Fibroblast of villous mesenchyme (primary cell): ENCODE measurements around the gene SLC43A1. TPM values are rescaled to one million over a fixed set of nuclear protein-coding genes. Genes with fewer than 3 reads are reported as not detected.

Experiments used
- DNase-seq: peaks from one replicate; pipeline ENCODE4 v3.0.0-alpha.2; 2010; ENCODE audit warnings: low read depth
- H3K4me3 ChIP-seq: 2 replicates; pipeline ENCODE4 v1.5.1; 2011; ENCODE audit warnings: low read depth, mild to moderate bottlenecking, low read length
- small RNA-seq: library from RNA; depleted of rRNA; stranded (forward); fragments of <200 nt; gene quantifications from one replicate; pipeline ENCODE3, GENCODE V24; 2012
- total RNA-seq: library from RNA; depleted of rRNA; stranded (reverse); fragments of >200 nt; gene quantifications from 2 replicates; pipeline ENCODE4 v1.2.3, GENCODE V29; 2012
- TF ChIP-seq, protein P1 (sequence below): IDR thresholded peaks from 2 replicates; pipeline ENCODE4 v1.5.1; 2012; ENCODE audit warnings: low read depth, mild to moderate bottlenecking, low read length; ENCODE audit not compliant: insufficient read depth

SLC43A1 gene
- total RNA-seq, 1 donor = 6.0 TPM

- TF ChIP-seq, protein P1, sequence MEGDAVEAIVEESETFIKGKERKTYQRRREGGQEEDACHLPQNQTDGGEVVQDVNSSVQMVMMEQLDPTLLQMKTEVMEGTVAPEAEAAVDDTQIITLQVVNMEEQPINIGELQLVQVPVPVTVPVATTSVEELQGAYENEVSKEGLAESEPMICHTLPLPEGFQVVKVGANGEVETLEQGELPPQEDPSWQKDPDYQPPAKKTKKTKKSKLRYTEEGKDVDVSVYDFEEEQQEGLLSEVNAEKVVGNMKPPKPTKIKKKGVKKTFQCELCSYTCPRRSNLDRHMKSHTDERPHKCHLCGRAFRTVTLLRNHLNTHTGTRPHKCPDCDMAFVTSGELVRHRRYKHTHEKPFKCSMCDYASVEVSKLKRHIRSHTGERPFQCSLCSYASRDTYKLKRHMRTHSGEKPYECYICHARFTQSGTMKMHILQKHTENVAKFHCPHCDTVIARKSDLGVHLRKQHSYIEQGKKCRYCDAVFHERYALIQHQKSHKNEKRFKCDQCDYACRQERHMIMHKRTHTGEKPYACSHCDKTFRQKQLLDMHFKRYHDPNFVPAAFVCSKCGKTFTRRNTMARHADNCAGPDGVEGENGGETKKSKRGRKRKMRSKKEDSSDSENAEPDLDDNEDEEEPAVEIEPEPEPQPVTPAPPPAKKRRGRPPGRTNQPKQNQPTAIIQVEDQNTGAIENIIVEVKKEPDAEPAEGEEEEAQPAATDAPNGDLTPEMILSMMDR = no peak
Observed at GRCh38 chr11:57439786-57440185, 75.7 kb downstream of the SLC43A1 start.

DNA sequence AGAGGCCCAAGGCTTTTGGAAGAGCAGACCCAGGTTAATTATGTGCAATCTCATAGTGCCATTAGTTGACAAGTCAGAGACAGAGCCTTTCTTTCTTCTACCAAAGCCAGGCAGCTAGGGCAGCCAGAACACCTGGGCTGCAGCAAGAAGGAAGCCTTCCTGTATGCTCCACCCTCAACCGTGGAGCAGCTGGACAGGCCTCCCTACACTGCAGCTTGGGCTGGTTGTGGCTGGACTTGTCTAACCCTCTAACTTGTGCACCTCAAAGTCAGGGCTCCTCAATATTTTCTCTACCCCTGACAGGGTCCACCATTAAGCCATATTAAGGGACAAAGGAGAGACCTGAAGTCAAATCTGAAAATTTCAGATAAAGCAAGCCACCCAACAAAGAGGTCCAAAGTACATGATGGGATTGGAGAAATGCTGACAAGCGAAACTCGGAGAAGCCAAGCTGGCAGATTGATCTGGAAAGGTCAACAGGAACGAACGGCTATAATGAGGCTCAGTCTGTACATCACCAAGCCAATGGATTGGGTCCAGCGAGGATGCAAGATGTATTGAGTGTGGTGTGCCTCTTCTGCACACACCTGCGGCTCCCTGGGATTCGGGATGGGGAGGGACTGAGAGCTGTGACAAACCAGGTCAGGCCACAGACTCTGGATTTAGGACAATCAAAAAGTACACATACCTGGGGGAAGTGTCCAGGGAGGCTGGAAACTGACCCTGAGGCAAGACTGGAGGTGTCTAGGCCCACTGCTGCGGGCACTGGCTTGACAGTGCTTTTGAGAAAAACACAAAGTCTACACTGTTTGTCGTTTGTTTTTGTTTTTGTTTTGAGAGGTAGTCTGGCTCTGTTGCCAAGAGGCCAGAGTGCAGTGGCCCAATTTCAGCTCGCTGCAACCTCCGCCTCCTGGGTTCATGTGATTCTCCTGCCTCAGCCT is 76.9 kb downstream of the SLC43A1 start:
- no peak for DNase-seq
- H3K4me3 ChIP-seq = no peak overlapping the region
- TF ChIP-seq, protein P1 = no peak

More at GRCh38 chr11:57439786-57440185, 75.7 kb downstream of the SLC43A1 start:
- H3K4me3 ChIP-seq = no peak overlapping the region
- DNase-seq = no peak

DNA sequence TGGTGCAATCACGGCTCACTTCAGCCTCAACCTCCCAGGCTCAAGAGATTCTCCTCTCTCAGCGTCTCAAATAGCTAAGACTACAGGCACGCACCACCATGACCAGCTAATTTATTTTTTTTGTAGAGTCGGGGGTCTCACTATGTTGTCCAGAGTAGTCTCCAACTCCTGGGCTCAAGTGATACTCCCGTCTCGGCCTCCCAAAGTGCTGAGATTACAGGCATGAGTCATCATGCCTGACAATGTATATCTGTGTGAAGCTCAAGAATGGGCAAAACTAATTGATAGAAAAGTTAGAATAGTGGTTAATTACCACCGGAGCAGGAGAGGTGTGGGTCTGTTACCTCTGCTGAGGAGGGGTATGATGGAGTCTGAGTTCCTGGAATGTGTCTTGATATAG is 79.5 kb downstream of the SLC43A1 start:
- TF ChIP-seq, protein P1 = no peak
- H3K4me3 ChIP-seq = no peak overlapping the region
- no peak for DNase-seq

GRCh38 chr11:57434640-57435546 is 80.6 kb downstream of the SLC43A1 start:
- TF ChIP-seq, protein P1 = no peak
- no peak overlapping the region for H3K4me3 ChIP-seq
- peak; percentile 98 for DNase-seq

Small RNA genes within 50 kb of the gene (small RNA-seq; reads per million reads assigned to genes)
- gene RN7SL605P (not detected), gene RNA5SP341 (not detected)

Other genes with a start within 250 kb of the SLC43A1 start
- 69.5 and 70.5 TPM in 2 replicates for gene TNKS1BP1, start 190.8 kb downstream of the SLC43A1 start, total RNA-seq
- 61.7 and 67.3 TPM in 2 replicates for gene SSRP1, start 179.8 kb downstream of the SLC43A1 start, total RNA-seq
- gene P2RX3, start 177.3 kb downstream of the SLC43A1 start, total RNA-seq = not detected in 2 replicates
- not detected in 2 replicates for gene PRG3, start 134.6 kb downstream of the SLC43A1 start, total RNA-seq
- not detected in 2 replicates for gene PRG2, start 125.1 kb downstream of the SLC43A1 start, total RNA-seq
- gene SLC43A3, start 88.6 kb downstream of the SLC43A1 start, total RNA-seq = 16.4 and 26.3 TPM in 2 replicates
- not detected in 2 replicates for gene RTN4RL2, start 55.2 kb downstream of the SLC43A1 start, total RNA-seq
- gene TIMM10, start 15.1 kb upstream of the SLC43A1 start, total RNA-seq = 27.7 and 39.3 TPM in 2 replicates
- gene SMTNL1, start 21.9 kb upstream of the SLC43A1 start, total RNA-seq = not detected in 2 replicates
- 60.9 and 73.0 TPM in 2 replicates for gene UBE2L6, start 52.0 kb upstream of the SLC43A1 start, total RNA-seq
- 10.8 and 21.9 TPM in 2 replicates for gene SERPING1, start 82.0 kb upstream of the SLC43A1 start, total RNA-seq
- 0.43 and 0.64 TPM in 2 replicates for gene YPEL4, start 134.2 kb upstream of the SLC43A1 start, total RNA-seq
- gene CLP1, start 142.1 kb upstream of the SLC43A1 start, total RNA-seq = 16.4 and 19.0 TPM in 2 replicates
- 39.0 and 59.6 TPM in 2 replicates for gene ZDHHC5, start 152.4 kb upstream of the SLC43A1 start, total RNA-seq
- gene MED19, start 196.5 kb upstream of the SLC43A1 start, total RNA-seq = 11.2 and 14.2 TPM in 2 replicates
- 62.8 and 79.9 TPM in 2 replicates for gene TMX2, start 196.9 kb upstream of the SLC43A1 start, total RNA-seq
- 66.9 and 68.9 TPM in 2 replicates for gene SELENOH, start 225.8 kb upstream of the SLC43A1 start, total RNA-seq
- not detected in 2 replicates for gene BTBD18, start 236.1 kb upstream of the SLC43A1 start, total RNA-seq
- 153 and 199 TPM in 2 replicates for gene CTNND1, start 246.1 kb upstream of the SLC43A1 start, total RNA-seq